NCI-H1092 (cell line): ENCODE data around the gene NAA60.

Experiments
- DNase-seq: peaks from one replicate; lab custom pipeline; 2025; lab: John Stamatoyannopoulos, UW

NAA60 gene

GRCh38 chr16:3443108-3444031 is at the start of gene NAA60, which contains the start of gene ZNF597:
NAA60 (plus strand) TSS chr16:3443680; CDS start chr16:3476228, 32,548 bp downstream.
ZNF597 (minus strand) TSS chr16:3443504; CDS start chr16:3443153, 351 bp downstream.
- peak; percentile 68 for DNase-seq

GRCh38 chr16:3400446-3400778 is 43.1 kb upstream of the NAA60 start:
- DNase-seq, result no peak

GRCh38 chr16:3400779-3401688 is 42.4 kb upstream of the NAA60 start, which contains the start of the genes ZNF174 and ZSCAN32:
ZNF174 (plus strand) TSS chr16:3401215; CDS start chr16:3402005, 790 bp downstream.
ZSCAN32 (minus strand) TSS chr16:3401004; CDS start chr16:3397557, 3,447 bp downstream.
- DNase-seq, result peak; percentile 98

DNA sequence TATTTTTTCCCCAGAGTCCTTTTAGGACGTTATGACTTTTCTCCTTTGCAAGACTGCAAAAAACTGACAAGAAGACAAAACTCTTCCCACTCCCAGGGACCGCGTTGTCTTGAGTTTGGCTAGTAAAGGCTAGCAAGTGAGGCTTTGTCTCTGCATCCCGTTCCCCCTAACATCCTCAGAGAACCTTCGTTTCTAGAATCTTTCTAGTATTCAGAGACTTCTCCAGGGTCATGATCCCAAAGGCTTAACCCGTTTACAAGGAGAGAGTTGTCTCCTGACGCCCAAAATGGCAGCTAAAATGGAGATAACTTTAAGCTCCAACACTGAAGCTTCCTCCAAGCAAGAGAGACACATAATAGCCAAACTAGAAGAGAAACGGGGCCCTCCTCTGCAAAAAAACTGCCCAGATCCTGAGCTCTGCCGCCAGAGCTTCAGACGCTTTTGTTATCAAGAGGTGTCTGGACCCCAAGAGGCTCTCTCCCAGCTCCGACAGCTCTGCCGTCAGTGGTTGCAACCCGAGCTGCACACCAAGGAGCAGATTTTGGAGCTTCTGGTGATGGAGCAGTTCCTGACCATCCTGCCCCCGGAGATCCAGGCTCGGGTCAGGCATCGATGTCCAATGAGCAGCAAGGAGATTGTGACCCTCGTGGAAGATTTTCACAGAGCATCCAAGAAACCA is 41.6 kb upstream of the NAA60 start:
- DNase-seq, result peak; percentile 8

- DNase-seq, result no peak
Measured at GRCh38 chr16:3408561-3409197, 34.8 kb upstream of the NAA60 start.

DNA sequence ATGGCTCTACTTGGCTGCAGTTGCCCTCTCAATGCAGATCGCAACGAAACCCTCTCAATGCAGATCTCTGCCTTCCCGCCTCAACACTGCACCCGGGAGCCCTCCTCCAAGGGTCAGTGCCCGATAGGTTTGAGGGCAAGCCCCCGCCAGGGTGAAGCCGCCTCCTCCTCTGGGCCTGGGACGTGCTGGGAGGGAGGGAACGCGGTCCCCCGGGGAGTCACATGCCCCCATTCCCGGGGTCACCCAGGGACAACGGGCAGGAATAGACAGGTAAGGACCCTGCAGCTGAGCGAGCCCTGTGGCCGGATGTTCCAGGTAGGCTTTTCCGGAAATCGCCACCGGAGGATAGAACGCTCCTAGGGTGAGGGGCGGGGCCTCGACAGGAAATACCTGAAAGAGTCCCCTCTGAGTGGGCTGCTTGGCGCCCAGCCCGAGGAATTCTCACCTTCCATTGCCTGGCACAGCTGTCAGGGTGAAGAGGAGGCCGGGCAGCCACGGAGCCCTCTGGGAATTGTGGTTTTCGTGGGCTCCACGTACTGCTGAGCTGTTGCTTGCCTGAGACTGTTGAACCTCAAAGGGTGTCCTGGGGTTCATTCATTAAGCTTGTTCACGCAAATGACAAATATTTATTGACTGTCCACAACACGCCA is 29.6 kb upstream of the NAA60 start:
- no peak for DNase-seq

DNA sequence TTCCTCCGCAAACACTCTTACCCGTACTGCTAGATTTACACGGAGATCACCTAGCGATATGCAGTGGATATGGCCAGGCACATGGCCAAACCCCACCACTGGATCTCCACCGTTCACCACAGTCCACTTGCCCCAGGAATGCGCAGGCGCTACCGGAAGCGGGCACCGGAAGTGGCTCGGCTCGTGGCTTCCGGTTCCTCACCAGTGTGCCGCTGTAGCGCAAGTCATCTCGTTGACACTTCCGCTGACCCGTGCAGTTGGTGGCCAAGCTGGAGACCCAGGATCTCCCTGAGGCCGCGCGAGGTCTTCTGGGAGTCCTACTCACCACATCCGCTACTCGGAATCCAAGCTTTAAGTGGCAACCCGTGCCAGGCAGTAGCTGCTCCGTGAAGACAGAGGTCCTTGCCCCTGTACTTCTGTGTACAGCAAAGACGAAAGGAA is 11.7 kb upstream of the NAA60 start:
- DNase-seq, result no peak

GRCh38 chr16:3434373-3434772 is 9.1 kb upstream of the NAA60 start:
- DNase-seq, result no peak

DNA sequence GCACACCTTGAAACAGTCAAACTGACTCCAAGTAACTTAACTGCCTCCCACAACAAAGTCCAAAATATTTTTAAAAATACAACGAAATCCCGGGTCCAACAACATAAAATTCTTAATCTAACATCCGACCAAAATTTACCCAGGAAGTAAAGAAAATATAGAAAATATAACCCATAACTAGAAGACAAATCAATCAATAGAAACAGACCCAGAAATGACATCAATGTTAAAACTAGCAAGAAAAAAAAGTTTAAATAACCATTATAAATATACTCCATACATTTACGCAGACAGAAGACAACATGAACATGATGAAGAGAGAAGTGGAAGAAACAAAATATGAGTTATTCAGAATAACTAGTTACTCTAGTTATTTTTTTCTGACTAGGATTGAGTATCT is 3.8 kb upstream of the NAA60 start:
- no peak for DNase-seq

DNA sequence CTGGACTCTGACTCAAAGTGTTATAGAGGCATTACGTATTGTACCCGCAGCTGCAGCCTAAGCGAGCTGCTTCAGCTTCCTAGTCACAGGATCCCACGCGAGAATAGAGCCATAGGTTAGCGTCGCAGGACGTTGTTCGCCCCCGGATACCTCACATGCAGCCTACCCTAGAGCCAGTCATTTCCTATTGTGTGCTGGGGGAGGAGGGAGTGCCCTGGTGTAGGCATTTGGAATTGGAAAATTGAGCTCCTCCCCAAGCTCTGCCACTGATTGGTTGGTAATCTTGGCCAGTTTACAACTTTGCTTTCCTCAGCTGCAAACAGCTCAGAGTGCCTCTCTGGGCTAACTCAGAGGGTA is 530 bp downstream of the NAA60 start:
- no peak for DNase-seq

DNA sequence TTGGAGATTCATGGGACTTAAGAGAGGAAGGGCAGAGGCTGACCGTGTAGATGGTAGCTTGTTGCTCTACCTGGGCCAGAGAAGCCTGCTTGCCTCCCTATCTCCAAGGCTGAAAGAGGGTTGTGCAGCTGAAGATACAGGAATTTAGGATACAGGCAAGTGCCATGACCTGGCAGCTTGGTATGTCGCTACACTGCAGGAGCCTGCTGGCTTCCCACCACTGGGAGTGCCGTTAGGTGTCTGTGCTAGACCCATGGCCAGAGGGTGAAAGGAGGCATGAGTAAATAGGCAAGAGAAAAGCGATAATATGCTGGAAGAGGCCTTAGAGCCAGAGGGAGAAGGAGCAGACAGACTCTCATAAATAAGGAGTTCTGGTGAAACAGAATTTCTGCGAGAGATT is 10.6 kb downstream of the NAA60 start:
- DNase-seq, result no peak

- DNase-seq, result no peak
Measured at GRCh38 chr16:3454631-3455147, 11.2 kb downstream of the NAA60 start.

DNA sequence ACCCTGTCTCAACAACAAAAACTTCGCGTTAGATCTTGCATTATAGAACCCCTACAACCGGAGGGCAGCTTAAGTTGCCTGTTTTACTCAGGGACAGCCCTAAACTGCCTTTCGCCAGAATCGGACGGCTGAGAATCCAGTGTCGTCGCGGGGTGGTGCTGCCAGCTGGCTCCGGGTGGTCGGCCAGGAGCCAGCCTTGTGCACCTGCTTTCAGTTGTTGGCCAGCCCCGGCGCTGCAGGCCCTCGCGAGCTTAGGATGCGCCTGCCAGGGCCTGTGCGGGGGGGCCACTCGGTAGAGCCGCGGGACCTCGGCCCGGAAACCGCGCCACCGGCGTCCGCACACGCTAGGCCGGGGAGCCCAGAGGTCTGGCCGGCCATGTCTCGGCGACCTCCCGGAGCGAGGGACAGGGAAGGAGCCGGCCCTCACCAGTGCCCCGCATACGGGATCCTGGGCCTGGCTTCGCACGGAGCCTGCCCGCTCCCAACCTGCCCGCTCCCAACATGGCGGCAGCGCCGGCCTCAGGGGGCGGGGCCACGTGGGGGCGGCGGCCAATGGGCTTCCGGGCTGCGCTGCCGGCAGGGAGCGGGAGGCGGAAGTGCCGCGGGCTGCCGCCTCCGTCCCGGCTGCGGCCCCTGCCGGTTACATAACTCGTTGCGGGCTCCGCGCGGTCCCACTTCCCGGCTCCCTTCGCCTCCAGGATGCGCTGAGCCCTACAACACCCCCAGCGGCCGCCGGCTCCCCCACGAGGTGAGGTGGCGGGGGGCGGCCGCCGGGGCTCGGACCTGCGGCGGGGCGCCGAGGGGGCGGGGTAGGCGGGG is 14.2 kb downstream of the NAA60 start:
- DNase-seq, result peak; percentile 89

DNA sequence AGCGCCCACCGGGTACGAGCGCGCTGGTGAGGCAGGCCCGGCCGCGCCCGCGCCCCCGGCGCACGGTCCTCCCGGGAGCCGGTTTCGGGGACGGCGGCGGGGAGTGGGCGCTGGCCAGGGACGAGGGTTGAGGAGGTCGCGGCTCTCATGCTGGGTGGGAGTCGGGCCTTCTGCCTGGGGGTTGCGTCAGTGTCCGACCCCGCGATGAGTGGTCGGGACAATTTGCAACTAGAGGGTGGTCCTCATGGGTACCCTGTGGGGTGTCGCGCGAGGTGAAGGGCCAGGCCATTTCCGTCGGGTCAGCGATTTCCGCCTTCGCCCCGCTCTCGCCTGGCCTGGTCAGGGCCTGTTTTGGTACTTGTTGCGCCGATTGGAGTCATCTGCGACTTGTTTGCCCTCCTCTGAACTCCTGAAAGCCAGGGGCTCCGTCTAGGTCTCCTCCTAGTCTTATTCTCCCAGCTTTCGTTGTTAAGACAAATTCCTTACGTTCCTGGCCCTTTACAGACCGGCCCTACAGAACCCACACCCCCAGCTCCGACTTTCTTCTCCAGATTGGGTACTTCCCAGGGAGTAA is 14.9 kb downstream of the NAA60 start:
- DNase-seq, result no peak

- DNase-seq, result no peak
Measured at GRCh38 chr16:3458852-3459361, 15.4 kb downstream of the NAA60 start.

DNA sequence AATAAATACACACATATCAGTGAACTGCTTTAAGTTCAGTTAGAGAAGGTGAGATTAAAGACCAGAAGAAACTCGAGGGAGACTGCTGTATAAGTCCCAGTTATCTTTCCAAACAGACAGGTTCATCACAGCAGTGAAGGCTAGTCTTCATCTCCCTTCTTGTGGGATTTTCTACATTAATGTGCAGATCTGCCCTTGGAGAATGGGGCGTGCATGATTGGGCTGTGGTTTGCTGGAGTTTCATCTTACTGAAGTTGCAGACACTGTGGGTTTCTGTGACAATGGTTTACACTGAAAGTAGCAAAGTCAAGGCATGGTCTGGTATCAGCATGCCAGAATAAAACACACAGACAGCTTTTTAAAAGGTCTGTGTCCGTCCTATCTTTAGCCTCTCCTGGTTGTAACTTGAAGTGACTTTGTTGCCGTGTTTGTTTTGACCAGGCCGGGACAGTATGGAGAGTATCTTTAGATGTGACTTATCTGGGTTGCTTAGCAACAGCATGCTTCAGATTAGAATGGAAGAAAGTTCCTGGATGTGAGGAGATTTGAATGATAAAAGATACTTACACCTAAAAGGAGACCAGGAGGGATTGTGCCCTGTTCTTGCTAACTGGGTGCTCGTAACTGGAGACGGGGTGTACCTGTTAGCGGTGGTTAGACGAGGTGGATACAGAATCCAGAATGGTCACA is 16.1 kb downstream of the NAA60 start:
- no peak for DNase-seq

- no peak for DNase-seq
Measured at GRCh38 chr16:3460121-3460520, 16.6 kb downstream of the NAA60 start.

DNA sequence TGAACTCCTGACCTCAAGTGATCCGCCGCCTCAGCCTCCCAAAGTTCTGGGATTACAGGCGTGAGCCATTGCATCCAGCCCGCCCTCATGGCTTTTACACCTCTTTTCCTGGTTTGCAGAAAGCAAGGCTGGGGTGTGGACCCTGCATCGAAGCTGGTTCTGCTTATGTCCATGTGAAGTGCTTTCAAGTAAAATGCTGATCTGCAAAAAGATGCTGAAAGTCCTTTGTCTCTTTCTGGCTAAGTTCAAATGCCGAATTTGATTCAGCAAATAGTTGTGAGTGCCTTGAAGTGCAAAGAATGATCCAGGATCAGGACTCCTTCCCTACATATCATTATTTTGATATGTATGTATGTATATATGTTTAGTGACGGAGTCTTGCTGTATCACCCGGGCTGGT is 17.1 kb downstream of the NAA60 start:
- no peak for DNase-seq

DNA sequence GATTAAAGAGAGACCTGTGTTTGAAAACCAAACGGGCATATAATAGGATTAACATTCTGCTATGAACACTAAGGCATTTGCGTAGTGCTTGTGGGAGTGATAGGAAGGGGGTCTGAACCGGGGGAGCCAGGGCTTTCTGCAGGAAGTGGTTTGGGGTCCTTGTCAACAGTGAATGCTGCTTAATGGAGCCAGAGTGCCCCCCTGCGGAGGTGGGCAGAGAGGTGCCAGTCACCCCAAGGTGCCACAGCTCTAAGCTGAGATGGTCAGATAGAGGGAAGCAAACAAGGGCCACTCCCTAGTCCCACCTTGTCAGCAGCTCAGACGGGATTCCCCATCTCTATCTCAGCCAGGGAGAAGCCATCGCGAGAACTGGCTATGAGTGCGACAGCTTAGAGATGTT is 17.7 kb downstream of the NAA60 start:
- DNase-seq, result no peak
